GM18499 (cell line): Measurements from ENCODE around the gene TUBGCP5.
A peak's percentile ranks its signal among the peaks of the same experiment; 100 is the strongest.
"Not testable (repeated sequence)": the region's sequence is repeated elsewhere in the genome, so short reads cannot be mapped to it uniquely, and the experiment has no call there.

Experiments used
- ATAC-seq: cut with Tn5 transposase; IDR thresholded peaks from one replicate; pipeline ENCODE4 v1.9.1; 2021; ENCODE audit warnings: moderate number of reproducible peaks; ENCODE audit not compliant: insufficient read depth, unreplicated experiment

TUBGCP5 gene

DNA sequence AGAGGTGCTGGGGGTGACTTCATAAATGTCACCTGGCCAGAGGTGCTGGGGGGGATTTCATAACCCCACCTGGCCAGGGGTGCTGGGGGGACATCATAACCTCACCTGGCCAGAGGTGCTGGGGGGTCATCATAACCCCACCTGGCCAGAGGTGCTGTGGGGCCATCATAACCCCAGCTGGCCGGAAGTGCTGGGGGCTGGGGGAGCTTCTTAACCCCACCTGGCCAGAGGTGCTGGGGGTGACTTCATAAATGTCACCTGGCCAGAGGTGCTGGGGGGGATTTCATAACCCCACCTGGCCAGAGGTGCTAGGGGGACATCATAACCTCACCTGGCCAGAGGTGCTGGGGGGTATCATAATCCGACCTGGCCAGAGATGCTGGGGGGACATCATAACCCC is 4.6 kb upstream of the TUBGCP5 start:
- not testable (repeated sequence) for ATAC-seq

GRCh38 chr15:23043535-23043934 is 4.2 kb upstream of the TUBGCP5 start:
- ATAC-seq = not testable (repeated sequence)

GRCh38 chr15:23041736-23042135 is 2.4 kb upstream of the TUBGCP5 start:
- ATAC-seq = not testable (repeated sequence)

DNA sequence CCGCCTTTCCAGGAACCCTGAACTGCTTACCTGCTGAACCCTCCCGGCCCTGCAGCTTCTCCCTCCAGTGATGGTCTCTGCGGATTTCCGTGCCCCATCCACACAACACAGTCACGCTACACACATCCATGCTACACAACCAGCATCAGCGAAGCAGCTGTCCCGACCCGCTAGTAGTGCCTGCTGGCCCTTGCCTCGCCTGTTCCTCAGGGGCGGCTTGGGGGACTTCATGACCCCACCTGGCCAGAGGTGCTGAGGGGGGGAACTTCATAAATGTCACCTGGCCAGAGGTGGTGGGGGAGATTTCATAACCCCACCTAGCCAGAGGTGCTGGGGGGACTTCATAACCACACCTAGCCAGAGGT is 530 bp upstream of the TUBGCP5 start:
- peak; percentile 11 for ATAC-seq

DNA sequence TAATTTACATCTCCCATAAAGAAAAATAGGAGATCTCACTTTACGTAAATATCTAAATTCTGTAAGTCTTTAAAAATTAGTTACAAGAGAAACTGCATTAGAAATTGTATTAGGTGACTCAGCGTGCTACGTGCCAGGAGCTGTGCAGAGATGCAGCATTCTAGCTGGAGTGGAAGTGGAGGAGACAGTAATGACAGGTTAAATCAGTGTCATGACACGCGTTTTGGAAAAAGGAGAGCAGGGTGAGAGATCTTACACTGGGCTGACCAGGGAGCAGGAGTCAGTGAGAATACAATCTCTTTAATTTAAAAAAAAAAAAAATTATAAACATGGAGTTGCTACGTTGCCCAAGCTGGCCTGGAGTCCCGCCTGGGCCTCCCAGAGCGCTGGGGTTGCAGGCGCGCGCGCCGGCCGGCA is 635 bp downstream of the TUBGCP5 start:
- ATAC-seq = peak; percentile 7

GRCh38 chr15:23035964-23036566 is 3.3 kb downstream of the TUBGCP5 start:
- ATAC-seq = no peak

DNA sequence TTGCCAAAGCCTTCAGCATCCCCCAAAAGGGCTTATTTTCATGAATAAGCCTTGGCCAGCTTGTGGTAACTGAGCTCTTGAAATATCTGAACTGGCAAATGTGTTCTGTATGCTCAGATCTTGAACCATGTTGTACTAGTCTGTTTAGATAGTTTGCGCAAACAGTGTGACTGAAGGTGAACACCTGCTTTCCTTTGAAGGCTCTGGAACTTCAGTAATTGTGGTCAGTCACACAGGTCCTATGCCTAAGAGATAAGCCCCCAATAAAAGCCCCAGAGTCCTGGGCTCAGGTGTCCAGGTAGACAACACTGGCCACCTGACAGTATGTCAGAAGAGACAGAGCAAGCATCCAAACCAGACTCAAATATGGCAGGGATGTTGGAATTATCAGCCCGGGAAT is 5.4 kb downstream of the TUBGCP5 start:
- ATAC-seq = no peak

GRCh38 chr15:23026218-23026617 is 13.2 kb downstream of the TUBGCP5 start:
- no peak for ATAC-seq

DNA sequence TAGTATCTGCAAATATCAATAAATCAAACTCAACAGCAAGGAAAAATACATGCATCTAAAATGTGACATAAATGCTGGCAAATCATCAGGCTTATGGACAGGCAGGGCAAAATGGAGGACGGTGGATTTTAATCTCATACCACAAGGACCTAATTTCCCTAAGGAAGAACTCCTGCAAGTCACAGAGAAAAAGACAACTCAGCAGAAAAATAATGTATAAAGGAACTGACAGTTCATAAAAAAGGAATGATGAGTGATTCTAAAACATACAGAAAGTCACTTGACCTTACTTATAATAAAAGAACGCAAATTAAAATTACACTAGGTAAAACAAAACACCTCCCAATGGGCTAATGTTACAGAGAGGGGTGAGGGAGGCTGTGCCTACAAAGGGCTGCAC is 17.2 kb downstream of the TUBGCP5 start:
- no peak for ATAC-seq

DNA sequence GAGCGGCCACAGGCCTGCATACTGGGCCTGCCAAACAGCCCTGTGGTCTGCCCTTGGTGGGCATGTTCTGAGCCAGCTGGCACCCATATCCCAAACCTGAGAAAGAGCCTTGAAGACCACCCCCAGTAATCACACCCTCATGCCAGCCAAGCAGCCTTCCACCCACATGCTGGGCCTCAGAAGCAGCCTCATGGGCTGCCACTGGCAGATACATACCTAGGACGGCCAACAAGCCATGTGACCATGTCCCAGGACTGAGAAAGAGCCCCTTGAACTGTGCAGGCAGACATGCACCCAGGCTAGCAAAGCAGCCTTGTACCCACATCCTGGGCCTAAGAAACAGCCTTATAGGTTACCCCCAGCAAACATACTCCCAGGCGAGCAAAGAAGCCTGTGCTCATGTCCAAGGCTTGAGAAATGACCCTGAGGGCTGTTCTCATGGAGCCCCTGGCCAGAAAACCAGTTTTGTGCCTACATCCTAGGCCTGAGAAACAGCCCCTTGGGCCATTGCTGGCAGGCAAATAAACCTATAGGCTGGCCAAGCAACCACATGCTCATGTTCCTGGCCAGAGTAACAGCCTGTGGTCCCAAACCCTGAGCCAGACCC is 24.9 kb downstream of the TUBGCP5 start:
- ATAC-seq = no peak

- ATAC-seq = no peak
These were observed 25.7 kb downstream of the TUBGCP5 start for GRCh38 chr15:23013681-23014080.

- not testable (repeated sequence) for ATAC-seq
These were observed 26.8 kb downstream of the TUBGCP5 start for GRCh38 chr15:23012616-23013015.

GRCh38 chr15:23003736-23004135 is 35.6 kb downstream of the TUBGCP5 start:
- ATAC-seq = no peak

GRCh38 chr15:23002920-23003319 is 36.4 kb downstream of the TUBGCP5 start:
- no peak for ATAC-seq

GRCh38 chr15:22995795-22996194 is 43.6 kb downstream of the TUBGCP5 start:
- ATAC-seq = no peak

GRCh38 chr15:22992024-22992326 is 47.4 kb downstream of the TUBGCP5 start:
- ATAC-seq = no peak

GRCh38 chr15:22989576-22990477 is 49.5 kb downstream of the TUBGCP5 start:
- ATAC-seq = no peak

GRCh38 chr15:22988811-22989210 is 50.6 kb downstream of the TUBGCP5 start:
- no peak for ATAC-seq

DNA sequence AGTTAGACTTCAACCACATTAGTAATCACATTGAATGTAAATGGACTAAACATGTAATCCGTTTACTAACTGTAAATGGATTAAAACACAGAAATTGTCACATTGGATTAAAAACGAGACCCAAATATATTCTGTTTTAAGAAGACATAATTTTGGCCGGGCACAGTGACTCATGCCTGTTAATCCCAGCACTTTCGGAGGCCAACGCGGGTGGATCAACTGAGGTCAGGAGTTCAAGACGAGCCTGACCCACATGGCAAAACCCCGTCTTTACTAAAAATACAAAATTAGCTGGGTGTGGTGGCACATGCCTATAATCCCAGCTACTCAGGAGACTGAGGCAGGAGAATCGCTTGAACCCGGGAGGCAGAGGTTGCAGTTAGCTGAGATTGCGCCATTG is 57.4 kb downstream of the TUBGCP5 start:
- not testable (repeated sequence) for ATAC-seq

- no peak for ATAC-seq
These were observed 58.1 kb downstream of the TUBGCP5 start for GRCh38 chr15:22981051-22981840.
